ENCODE measurements around the gene RDX. TPM values are rescaled to one million over a fixed set of nuclear protein-coding genes. Genes with fewer than 3 reads are reported as not detected.

The RDX gene
- total and polyA plus RNA-seq, 2 of the 8 experiments (the other 6 are each of a cell fraction or from before 2014, with no cell fraction given): 27.4 to 100 TPM

GRCh38 chr11:110295531-110296225 is 736 bp downstream of the RDX start (continued):
- TF ChIP-seq E2F6 (IDR thresholded peaks at IDR 0.05) (no peak), TAF1 (IDR thresholded peaks at IDR 0.05; ENCODE audit: low read depth, low read length) (0 out of 2 replicates have a peak, but pooled peaks have one; percentile 40), POLR2AphosphoS5 (IDR thresholded peaks at IDR 0.05; ENCODE audit: low read depth, low read length) (no peak), MAFK (IDR thresholded peaks at IDR 0.05; ENCODE audit: low read depth, low read length) (no peak), SP2 (IDR thresholded peaks at IDR 0.05; ENCODE audit: low read length) (no peak), SP1 (IDR thresholded peaks at IDR 0.05; ENCODE audit: low read depth, low read length) (no peak), SIX5 (IDR thresholded peaks at IDR 0.05; ENCODE audit: low read depth, low read length) (no peak), HDAC2 (IDR thresholded peaks at IDR 0.05; ENCODE audit: borderline replicate concordance in 1 of 2, low read depth in 2 of 2, low read length in 2 of 2) (no peak), GTF2F1 (IDR thresholded peaks at IDR 0.05; ENCODE audit: borderline replicate concordance, low read depth, low read length) (no peak), CHD2 (IDR thresholded peaks at IDR 0.05; ENCODE audit: low read length) (no peak), CHD1 (IDR thresholded peaks at IDR 0.05; ENCODE audit: low read depth, low read length) (no peak; the same call in 1 of the 2 replicates), TAF7 (optimal IDR thresholded peaks at IDR 0.05; ENCODE audit: borderline replicate concordance, low read depth, low read length) (no peak), POLR2A (IDR thresholded peaks at IDR 0.05; ENCODE audit: control extremely low read depth in 1 of 2, low read depth in 2 of 2, low read length in 2 of 2) (no peak; a peak in 1 of 3 replicates), ATF2 (IDR thresholded peaks at IDR 0.05; ENCODE audit: low read length) (no peak), ZNF274 (IDR thresholded peaks at IDR 0.05; ENCODE audit: borderline replicate concordance, extremely low read depth, low read length) (no peak), GABPA (IDR thresholded peaks at IDR 0.05; ENCODE audit: borderline replicate concordance, insufficient read depth, low read length) (no peak), SP4 (IDR thresholded peaks at IDR 0.05; ENCODE audit: low read length) (no peak), TBP (IDR thresholded peaks at IDR 0.05; ENCODE audit: low read depth, low read length) (peak; percentile 61; the same call in 1 of the 2 replicates), HDAC6 (IDR thresholded peaks at IDR 0.05; ENCODE audit: low read depth, low read length) (no peak), JUND (IDR thresholded peaks at IDR 0.05; ENCODE audit: low read length) (no peak), ATF3 (IDR thresholded peaks at IDR 0.05; ENCODE audit: insufficient read depth, low read depth, low read length) (no peak), SIRT6 (IDR thresholded peaks at IDR 0.05; ENCODE audit: low read length) (no peak), EP300 (IDR thresholded peaks at IDR 0.05; ENCODE audit: borderline replicate concordance in 1 of 2, low read depth in 2 of 2, low read length in 2 of 2) (no peak)

All from H1 (cell line).